ACHN (cell line): ENCODE measurements around the gene FAM3C.
A peak's percentile ranks its signal among the peaks of the same experiment; 100 is the strongest.

ENCODE experiments used
- DNase-seq: peaks from one replicate; pipeline ENCODE4 v3.0.0-alpha.2; 2015
- in situ Hi-C: cut with HindIII; loops from 2 replicates; pipeline ENCODE4 v1.10.0; 2017; ENCODE audit warnings: low sequenced_read_pairs, low pct_ligation_motif_present, low pct_unique_long_range_greater_than_20kb

The FAM3C gene

GRCh38 chr7:121416533-121416932, 20.4 kb upstream of the FAM3C start:
- in situ Hi-C loops: no loop called here
- no peak for DNase-seq

GRCh38 chr7:121414436-121414835, 18.3 kb upstream of the FAM3C start:
- no peak for DNase-seq
- in situ Hi-C loops: no loop called here

GRCh38 chr7:121411597-121411979, 15.5 kb upstream of the FAM3C start:
- in situ Hi-C loops: no loop called here
- no peak for DNase-seq

GRCh38 chr7:121410829-121411596, 14.9 kb upstream of the FAM3C start:
- DNase-seq: no peak
- in situ Hi-C loops: no loop called here

GRCh38 chr7:121406944-121407343, 10.8 kb upstream of the FAM3C start:
- no peak for DNase-seq
- in situ Hi-C loops: no loop called here

GRCh38 chr7:121406461-121406860, 10.4 kb upstream of the FAM3C start:
- in situ Hi-C loops: no loop called here
- DNase-seq: no peak

GRCh38 chr7:121404348-121404747, 8.2 kb upstream of the FAM3C start:
- DNase-seq: no peak
- in situ Hi-C loops: no loop called here

GRCh38 chr7:121402701-121403100, 6.6 kb upstream of the FAM3C start:
- in situ Hi-C loops: no loop called here
- no peak for DNase-seq

- in situ Hi-C loops: no loop called here
- DNase-seq: no peak
Measured at GRCh38 chr7:121401896-121402295, 5.8 kb upstream of the FAM3C start.

- peak; percentile 82 for DNase-seq
Measured at GRCh38 chr7:121398246-121398645, 2.1 kb upstream of the FAM3C start.

GRCh38 chr7:121397822-121398221, 1.7 kb upstream of the FAM3C start:
- DNase-seq: peak; percentile 89
- in situ Hi-C loops: no loop called here

More at GRCh38 chr7:121398246-121398645, 2.1 kb upstream of the FAM3C start:
- in situ Hi-C loops: no loop called here

- peak; percentile 48 for DNase-seq
- in situ Hi-C loops: no loop called here
Measured at GRCh38 chr7:121397361-121397760, 1.3 kb upstream of the FAM3C start.

GRCh38 chr7:121395494-121395960, 581 bp downstream of the FAM3C start:
- in situ Hi-C loops: no loop called here
- DNase-seq: peak; percentile 76

- in situ Hi-C loops: no loop called here
- DNase-seq: peak; percentile 52
Measured at GRCh38 chr7:121394709-121395140, 1.4 kb downstream of the FAM3C start.

GRCh38 chr7:121393005-121393366, 3.1 kb downstream of the FAM3C start:
- DNase-seq: no peak
- in situ Hi-C loops: no loop called here

GRCh38 chr7:121392277-121393004, 3.7 kb downstream of the FAM3C start:
- in situ Hi-C loops: no loop called here
- DNase-seq: no peak

GRCh38 chr7:121391686-121392085, 4.4 kb downstream of the FAM3C start:
- DNase-seq: no peak
- in situ Hi-C loops: no loop called here

GRCh38 chr7:121390617-121391016, 5.5 kb downstream of the FAM3C start:
- DNase-seq: no peak
- in situ Hi-C loops: no loop called here

GRCh38 chr7:121390109-121390508, 6.0 kb downstream of the FAM3C start:
- no peak for DNase-seq
- in situ Hi-C loops: no loop called here

- no peak for DNase-seq
- in situ Hi-C loops: no loop called here
Measured at GRCh38 chr7:121388950-121389349, 7.2 kb downstream of the FAM3C start.
